HG02571 (cell line): ENCODE measurements around the gene ESR1.

ENCODE experiments used
- ATAC-seq: cut with Tn5 transposase; IDR thresholded peaks from one replicate; pipeline ENCODE4 v1.9.1; 2021; ENCODE audit warnings: mild to moderate bottlenecking, moderate library complexity; ENCODE audit not compliant: unreplicated experiment

Gene ESR1

GRCh38 chr6:151807513-151808370 is at the start of gene ESR1:
Gene ESR1, plus strand, starts transcription at chr6:151807682. Its CDS starts 231 bp downstream, at chr6:151807913.
- no peak for ATAC-seq

GRCh38 chr6:151760486-151760885 is 47.0 kb upstream of the ESR1 start:
- ATAC-seq = no peak

GRCh38 chr6:151761851-151762250 is 45.6 kb upstream of the ESR1 start:
- no peak for ATAC-seq

GRCh38 chr6:151762817-151763216 is 44.7 kb upstream of the ESR1 start:
- ATAC-seq = no peak

- ATAC-seq = no peak
These were observed 44.2 kb upstream of the ESR1 start for GRCh38 chr6:151763303-151763702.

- peak; percentile 78 for ATAC-seq
These were observed 43.4 kb upstream of the ESR1 start for GRCh38 chr6:151763938-151764680.

GRCh38 chr6:151765444-151765886 is 42.0 kb upstream of the ESR1 start:
- no peak for ATAC-seq

- no peak for ATAC-seq
These were observed 35.0 kb upstream of the ESR1 start for GRCh38 chr6:151772446-151772845.

GRCh38 chr6:151773382-151773781 is 34.1 kb upstream of the ESR1 start:
- ATAC-seq = no peak

GRCh38 chr6:151782560-151782959 is 24.9 kb upstream of the ESR1 start:
- no peak for ATAC-seq

GRCh38 chr6:151783692-151784091 is 23.8 kb upstream of the ESR1 start:
- ATAC-seq = no peak

GRCh38 chr6:151784441-151785214 is 22.9 kb upstream of the ESR1 start:
- ATAC-seq = no peak

GRCh38 chr6:151796842-151797530 is 10.5 kb upstream of the ESR1 start:
- no peak for ATAC-seq

- no peak for ATAC-seq
These were observed 3.7 kb upstream of the ESR1 start for GRCh38 chr6:151803743-151804142.

- no peak for ATAC-seq
These were observed 2.7 kb upstream of the ESR1 start for GRCh38 chr6:151804585-151805285.

- ATAC-seq = no peak
These were observed 2.1 kb upstream of the ESR1 start for GRCh38 chr6:151805286-151805840.

GRCh38 chr6:151806757-151807512 is 547 bp upstream of the ESR1 start:
- ATAC-seq = no peak

- ATAC-seq = no peak
These were observed 1.1 kb downstream of the ESR1 start for GRCh38 chr6:151808371-151809241.
